Renal cortical epithelial cell (primary cell): ENCODE results near the gene DAP. TPM values are rescaled to one million over a fixed set of nuclear protein-coding genes. Genes with fewer than 3 reads are reported as not detected.

Experiments
- DNase-seq: peaks from one replicate; pipeline ENCODE4 v3.0.0-alpha.2; 2011; ENCODE audit warnings: low read depth
- total RNA-seq: library from RNA; depleted of rRNA; stranded (reverse); fragments of >200 nt; gene quantifications from 2 replicates; pipeline ENCODE4 v1.2.3, GENCODE V29; 2014

Gene DAP
- total RNA-seq, 1 donor from 2014 or later: 88.9 TPM

DNA sequence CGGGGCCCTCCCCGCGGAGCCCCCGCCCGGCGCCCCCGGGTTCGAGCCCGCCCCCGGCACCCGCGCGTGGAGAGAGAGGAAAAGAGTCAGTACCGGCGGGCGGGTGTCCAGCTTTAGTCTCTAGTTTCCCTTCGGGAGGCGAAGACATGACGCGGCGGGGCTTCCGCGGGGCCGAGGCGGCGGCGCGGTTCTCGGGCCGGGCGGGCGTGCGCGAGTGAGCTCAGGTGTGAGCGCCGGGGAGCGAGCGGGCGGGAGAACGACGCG is 181 bp downstream of the DAP start:
- no peak for DNase-seq

DNA sequence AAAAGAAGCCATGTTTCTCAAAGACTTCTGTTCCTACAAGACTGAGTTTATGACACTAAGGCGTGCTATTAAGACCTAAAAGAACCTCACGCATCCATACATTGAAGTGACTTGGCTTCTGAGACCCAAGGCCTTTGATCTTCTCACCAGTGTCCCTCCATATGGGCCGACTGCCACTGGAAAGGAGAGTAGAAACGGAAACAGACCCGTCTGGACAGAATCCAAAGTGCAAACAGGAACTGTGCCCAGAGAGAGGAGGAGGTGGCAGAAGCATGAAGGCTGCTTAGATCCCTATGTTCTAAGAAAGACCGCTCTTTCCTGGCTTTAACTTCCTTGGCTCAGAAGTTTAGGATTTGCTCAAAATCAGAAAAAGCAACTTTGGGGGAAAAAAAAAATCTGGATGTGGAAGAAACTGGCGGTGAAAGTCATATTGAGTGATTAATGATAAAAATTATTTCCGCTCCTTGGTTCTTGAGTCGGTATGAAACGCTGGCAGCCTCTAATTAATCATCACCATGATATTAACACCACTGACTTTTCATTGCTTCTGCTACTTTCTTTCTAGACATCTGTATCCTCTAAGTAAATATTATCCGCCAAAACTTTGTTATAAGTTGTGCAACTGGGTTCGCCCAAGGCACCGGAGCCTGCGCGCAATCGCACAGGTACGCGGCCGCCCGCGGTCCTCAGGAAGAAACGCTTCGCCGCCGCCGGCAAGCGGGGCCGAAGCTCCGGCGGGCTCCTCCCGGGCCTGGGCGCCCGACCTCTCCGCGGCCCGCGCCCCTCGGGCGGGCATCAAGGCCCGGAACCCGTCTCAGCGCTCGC is 726 bp downstream of the DAP start:
- peak; percentile 54 for DNase-seq

GRCh38 chr5:10759111-10759510 is 1.9 kb downstream of the DAP start:
- no peak for DNase-seq

DNA sequence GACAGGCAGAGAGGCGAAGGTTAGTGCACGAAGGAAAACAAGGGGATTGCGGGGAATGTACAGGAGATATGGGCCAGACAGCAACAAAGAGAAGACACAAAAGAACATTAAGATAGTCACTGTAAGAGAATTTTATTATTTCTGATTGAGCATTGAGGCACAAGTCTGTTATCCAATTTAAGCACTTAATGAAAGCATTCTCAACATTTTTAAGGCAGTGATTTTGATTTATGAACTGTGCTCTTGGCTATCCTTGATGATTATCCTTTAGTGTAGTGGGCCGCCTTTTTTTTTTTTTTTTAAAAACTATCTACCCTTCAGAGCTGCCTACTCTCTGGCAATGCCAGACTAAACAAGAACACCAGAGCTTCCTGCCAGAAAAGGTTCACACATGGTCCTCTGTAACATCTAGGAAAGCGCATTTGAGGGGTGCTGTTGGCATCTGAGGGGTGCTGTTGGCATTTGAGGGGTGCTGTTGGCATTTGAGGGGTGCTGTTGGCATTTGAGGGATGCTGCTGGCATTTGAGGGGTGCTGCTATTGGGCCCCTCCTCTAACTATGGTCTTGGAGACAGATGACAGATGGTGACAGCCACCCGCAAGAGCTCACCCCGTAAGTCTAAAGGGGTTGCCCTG is 3.0 kb downstream of the DAP start:
- no peak for DNase-seq

DNA sequence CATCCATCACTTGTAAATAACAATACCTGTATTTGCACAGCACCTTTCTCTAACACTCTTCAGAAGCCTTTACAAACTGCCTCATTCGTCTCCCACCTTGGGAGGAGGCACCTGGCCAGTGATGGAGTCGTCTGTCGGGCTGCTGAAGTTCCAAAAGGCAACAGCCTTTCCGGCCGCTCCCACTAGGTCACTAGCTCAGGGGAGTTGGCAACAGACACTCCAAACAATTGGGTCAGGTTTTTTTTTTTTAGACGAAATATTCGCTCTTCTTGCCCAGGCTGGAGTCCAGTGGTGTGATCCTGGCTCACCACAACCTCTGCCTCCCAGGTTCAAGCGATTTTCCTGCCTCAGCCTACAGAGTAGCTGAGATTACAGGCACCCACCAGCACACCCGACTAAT is 4.0 kb downstream of the DAP start:
- DNase-seq: no peak

- DNase-seq: peak; percentile 64
These were observed 4.5 kb downstream of the DAP start for GRCh38 chr5:10756549-10756948.

DNA sequence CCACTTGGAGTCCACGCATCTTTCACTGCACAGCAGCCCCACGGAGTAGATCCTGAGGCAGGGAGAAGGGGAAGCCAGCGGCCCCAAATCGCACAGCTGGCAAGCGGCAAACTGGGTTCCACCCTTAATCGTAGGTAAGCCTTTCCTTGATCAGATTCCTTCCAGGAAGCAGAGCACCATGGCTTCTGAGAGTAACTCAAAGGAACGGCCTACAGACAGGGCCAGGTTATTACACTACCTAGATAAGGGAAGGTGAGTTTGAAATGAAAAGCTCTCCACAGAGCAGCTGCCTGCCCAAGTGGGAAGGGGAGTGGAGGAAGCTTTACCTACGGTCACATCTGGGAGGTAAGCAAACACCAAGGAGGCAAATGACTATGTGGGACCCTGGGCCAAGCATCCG is 7.9 kb downstream of the DAP start:
- DNase-seq: no peak

DNA sequence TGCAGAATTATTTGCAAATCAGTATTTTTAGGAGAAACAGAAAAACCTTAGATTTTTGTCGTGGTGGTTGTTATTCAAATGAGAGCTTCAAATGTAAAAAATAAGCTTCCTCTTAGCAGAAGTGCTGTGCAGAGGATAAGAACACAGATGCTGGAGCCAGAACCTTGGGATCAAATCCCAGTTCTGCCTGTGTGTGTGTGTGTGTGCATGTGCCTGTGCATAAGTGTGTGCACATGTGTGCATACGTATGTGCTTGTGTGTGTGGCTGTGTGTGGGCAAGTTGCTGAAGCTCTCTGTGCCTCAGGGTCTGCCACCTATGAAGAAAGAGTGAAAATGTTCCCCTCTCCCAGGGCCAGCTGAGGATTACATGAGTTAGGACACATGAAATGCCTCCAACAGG is 8.6 kb downstream of the DAP start:
- DNase-seq: no peak

DNA sequence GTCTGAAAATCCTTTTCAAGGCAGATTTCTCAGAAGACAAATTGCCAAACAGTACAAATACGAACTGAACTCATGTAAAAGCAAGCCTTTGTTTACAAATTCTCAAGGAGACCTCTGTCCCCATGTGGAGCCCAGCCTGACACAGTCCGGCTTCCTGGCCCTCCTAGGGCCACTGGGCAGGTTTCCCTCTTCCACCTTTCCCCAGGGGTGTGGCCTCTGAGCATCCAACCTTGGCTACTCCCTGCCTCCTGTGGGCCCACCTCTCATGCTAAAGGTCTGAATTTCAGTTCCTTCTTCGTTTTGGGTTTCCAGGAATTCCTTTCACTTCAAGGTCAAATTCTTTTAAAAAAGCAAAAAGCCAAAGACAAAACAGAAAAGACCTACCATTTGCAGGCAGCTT is 10.1 kb downstream of the DAP start:
- no peak for DNase-seq

DNA sequence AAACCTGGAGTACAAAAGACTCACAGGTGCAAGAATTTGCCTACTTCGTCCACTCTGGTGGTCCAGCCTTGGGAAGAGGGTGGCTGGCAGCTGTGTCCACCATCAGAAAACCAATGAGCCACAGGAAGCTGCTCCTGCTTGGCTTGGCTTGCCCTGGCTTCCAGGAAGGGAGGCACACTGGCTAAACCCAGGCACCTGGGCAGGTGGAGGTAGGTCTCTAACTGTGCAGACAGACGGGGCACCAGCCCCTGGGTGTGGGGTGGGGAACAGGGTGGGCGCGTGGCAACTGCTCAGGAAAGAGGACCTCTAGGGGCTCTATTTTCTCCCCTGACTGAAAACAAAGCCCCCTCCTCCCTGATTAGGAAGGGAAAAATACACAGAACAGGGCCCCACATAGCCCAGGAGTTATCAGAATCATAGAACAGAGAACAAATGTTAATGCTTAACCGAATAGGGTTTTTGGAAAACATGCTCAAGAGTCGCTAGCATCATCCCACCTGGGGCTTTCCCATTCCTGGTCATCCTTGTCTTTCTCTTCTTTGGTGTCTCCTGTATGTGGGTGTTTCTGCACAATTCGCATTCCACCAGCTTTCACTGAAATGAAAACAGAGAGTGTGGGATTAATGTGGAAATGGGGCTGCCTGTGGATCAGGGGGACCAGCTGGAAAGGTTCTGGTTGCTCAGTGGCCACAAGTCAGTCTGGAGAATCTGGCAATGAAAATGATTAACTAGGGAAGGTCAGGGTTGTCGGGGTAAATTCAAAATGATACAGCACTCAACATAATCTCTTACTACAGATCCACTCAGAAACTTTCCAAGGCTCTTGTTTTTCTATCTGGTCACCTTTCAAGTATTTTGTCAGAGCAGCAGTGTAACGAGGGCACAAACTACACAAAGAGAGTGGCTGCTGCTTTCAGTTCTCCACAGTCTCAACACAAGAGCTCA is 13.1 kb downstream of the DAP start:
- peak; percentile 70 for DNase-seq

GRCh38 chr5:10746711-10747110 is 14.3 kb downstream of the DAP start:
- DNase-seq: peak; percentile 46

DNA sequence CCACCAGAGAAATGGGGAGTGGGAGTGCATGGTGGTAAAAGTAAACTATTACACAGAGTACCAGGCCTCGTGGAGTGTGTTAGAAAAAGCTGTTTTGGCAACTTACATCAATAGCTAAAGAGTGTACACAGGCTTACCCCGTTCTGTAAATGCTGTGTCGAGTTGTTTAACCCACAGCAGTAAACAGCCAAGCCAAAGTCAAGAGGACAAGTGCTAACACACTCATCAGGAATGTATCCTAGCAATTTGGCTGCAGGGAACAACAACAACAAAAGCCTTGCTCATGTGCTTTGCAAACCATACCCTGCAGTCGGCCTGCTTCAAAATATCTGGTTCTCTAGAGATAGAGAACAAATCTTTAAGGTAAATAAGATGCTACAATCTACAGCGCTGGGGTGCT is 15.9 kb downstream of the DAP start:
- DNase-seq: peak; percentile 85

GRCh38 chr5:10744681-10745080 is 16.4 kb downstream of the DAP start:
- DNase-seq: no peak

DNA sequence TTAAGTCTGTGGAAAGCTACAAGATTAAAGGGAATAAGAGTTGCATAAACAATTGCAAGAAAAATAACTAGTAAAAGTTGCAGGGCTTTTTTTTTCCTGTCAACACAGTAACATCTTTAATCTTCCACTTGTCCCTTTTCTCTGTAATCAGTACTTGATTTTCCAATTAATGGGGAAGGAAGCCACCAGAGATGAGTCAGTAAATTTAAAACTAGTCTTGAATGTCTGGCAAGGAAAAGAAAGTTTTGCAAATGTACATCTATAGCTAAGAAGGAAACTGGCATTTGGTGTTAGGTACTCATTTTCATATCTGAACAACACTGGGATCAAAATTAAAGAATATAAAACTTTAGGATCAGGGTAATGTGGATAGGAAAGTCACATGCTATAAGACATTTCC is 17.1 kb downstream of the DAP start:
- DNase-seq: no peak

DNA sequence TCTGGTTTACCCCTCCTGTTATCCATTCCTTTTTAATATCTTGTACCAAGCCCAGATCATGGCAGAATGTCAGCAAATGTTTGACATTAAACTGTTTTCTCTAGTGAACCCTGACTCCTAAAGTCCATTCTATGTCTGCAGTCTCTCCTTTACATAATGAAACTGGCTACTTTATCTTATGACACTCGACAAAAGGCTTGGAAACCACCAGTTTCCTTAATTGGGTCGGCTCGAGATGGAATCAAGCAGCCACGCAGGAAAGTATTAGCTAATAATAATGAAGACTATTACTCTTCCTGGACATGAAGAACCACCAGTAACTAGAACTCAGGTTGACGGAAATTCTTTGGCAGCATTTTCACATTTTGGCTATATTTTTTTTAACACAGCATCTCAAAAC is 17.5 kb downstream of the DAP start:
- no peak for DNase-seq

- no peak for DNase-seq
These were observed 19.4 kb downstream of the DAP start for GRCh38 chr5:10741661-10742060.

- DNase-seq: no peak
These were observed 20.6 kb downstream of the DAP start for GRCh38 chr5:10740384-10740783.

DNA sequence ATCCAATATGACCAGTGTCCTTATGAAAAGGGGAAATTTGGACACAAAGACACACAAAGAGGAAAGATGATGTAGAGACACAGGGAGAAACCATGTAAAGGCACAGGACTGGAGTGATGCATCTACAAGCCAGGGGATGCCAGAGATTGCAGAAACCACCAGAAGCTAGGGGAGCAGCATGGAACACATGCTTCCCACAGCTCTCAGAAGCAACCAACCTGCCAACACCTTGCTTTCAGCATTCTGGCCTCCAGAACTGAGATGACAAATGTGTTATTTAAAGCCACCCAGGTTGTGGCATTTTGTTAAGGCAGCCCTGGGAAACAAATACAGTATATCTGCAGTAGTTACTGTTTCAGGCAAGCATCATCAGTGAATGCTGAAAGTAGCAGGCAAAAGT is 23.2 kb downstream of the DAP start:
- DNase-seq: no peak

GRCh38 chr5:10736808-10737207 is 24.2 kb downstream of the DAP start:
- DNase-seq: no peak

DNA sequence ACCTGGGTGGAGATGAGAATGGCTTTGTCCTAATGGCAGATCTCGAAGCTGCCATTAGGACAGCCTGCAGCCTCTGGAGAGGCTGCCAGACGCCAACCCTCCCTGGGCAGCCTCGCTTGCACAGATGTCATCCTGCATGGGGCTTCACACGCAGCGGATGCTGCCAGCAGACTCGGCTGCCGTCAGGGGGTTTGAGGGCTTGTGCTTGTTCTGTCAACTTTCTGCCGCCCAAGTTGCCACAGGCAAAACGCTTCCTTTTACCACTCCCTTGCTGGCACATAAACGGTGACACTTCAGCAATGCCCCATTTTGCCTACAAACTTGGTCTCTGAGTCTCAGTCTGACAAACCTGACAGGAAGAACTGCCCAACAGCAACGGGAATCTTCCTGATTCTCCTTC is 24.7 kb downstream of the DAP start:
- no peak for DNase-seq

DNA sequence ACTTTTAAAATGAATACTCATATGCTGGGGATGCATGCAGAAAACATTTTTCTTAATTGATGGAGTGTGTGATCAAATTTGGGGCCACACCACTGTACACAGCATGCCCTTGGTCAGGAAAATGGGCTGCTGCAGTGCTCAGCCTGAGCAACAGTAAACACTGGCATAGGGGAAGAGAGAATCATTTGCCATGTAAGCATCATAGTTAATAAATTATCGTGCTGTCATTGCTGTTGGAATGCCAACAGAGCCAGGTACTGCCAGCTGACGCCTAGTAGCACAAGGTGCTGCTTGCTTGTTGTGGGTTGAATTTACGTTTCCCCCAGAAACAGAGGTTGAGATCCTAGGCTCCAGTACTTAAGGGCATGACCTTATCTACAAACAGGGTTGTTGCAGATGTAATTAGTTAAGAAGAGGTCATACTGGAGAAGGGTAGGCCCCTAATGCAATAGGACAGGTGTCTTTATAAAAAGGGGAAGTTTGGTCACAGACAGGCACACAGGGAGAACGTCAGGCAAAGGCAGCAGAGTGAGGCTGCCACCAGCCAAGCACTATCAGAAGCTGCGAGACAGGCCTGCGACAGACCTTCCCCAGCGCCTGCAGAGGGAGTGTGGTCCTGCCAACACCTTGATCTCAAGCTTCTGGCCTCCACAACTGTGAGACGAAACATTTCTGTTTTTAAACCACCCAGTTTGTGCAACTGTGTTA is 25.3 kb downstream of the DAP start:
- DNase-seq: peak; percentile 36
